ENCODE data around the gene ZNF516.

Gene ZNF516

DNA sequence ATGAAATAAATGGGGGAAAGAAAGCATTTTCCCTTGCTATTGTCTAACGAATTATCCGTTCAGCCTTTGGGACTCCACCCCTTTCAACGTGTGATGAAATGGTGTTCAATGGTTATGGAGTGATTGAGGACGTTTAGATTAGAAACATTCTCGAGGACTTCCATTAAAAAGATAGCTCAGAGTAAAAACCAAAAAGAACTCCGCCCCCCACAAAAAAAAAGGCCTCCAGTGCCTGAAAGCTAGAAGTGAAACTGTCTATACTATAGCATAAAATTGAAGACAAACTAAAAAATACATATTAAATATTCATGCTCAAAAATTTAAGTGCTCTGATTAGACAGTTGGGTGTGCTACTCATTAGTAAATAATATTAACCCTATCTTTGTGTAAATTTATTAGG lies 3.0 kb upstream of the ZNF516 start:
- Histone ChIP-seq H3K36me3 (ENCODE audit: low read depth) (no peaks in the 10 kb centered on the region), H3K4me1 (ENCODE audit: insufficient read depth, poor library complexity, severe bottlenecking) (no peaks in the 10 kb centered on the region), H3K27me3 (ENCODE audit: insufficient read depth, poor library complexity, severe bottlenecking) (no peaks in the 10 kb centered on the region), H3K9me3 (ENCODE audit: severe bottlenecking) (no peaks in the 10 kb centered on the region), H3K4me3 (ENCODE audit: severe bottlenecking) (no peak overlapping the region), H3K27ac (ENCODE audit: poor library complexity, severe bottlenecking) (no peak overlapping the region)
- DNase-seq (ENCODE audit: low spot score) (no peak), ATAC-seq (ENCODE audit: low read depth) (no peak)
- TF ChIP-seq, protein P1, sequence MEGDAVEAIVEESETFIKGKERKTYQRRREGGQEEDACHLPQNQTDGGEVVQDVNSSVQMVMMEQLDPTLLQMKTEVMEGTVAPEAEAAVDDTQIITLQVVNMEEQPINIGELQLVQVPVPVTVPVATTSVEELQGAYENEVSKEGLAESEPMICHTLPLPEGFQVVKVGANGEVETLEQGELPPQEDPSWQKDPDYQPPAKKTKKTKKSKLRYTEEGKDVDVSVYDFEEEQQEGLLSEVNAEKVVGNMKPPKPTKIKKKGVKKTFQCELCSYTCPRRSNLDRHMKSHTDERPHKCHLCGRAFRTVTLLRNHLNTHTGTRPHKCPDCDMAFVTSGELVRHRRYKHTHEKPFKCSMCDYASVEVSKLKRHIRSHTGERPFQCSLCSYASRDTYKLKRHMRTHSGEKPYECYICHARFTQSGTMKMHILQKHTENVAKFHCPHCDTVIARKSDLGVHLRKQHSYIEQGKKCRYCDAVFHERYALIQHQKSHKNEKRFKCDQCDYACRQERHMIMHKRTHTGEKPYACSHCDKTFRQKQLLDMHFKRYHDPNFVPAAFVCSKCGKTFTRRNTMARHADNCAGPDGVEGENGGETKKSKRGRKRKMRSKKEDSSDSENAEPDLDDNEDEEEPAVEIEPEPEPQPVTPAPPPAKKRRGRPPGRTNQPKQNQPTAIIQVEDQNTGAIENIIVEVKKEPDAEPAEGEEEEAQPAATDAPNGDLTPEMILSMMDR (IDR thresholded peaks at IDR 0.05; ENCODE audit: poor library complexity, severe bottlenecking), result no peak

DNA sequence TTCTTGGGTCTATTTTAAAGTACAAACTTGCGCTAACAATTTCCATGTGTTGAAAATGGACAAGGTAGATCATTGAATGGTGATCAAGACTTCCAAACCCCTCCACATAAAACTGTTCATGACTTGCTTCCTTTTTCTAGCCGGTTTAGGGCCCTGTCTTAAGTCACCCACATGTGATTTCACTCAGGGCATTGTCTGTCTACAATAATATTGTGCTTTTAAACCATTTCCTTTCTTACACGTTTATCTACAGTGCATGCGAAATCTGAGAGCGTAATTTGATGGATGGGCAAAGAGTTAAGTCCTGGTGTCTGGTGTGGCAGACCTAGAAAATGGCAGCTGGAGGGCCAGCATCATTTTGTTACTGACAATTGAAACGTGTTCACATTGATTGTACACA lies 2.0 kb upstream of the ZNF516 start:
- Histone ChIP-seq H3K4me3 (ENCODE audit: severe bottlenecking) (no peak overlapping the region), H3K27ac (ENCODE audit: poor library complexity, severe bottlenecking) (no peak overlapping the region), H3K27me3 (ENCODE audit: insufficient read depth, poor library complexity, severe bottlenecking) (no peaks in the 10 kb centered on the region), H3K9me3 (ENCODE audit: severe bottlenecking) (no peaks in the 10 kb centered on the region), H3K36me3 (ENCODE audit: low read depth) (no peaks in the 10 kb centered on the region), H3K4me1 (ENCODE audit: insufficient read depth, poor library complexity, severe bottlenecking) (no peaks in the 10 kb centered on the region)
- ATAC-seq (ENCODE audit: low read depth) (no peak), DNase-seq (ENCODE audit: low spot score) (no peak)
- TF ChIP-seq, protein P1 (IDR thresholded peaks at IDR 0.05; ENCODE audit: poor library complexity, severe bottlenecking), result no peak

DNA sequence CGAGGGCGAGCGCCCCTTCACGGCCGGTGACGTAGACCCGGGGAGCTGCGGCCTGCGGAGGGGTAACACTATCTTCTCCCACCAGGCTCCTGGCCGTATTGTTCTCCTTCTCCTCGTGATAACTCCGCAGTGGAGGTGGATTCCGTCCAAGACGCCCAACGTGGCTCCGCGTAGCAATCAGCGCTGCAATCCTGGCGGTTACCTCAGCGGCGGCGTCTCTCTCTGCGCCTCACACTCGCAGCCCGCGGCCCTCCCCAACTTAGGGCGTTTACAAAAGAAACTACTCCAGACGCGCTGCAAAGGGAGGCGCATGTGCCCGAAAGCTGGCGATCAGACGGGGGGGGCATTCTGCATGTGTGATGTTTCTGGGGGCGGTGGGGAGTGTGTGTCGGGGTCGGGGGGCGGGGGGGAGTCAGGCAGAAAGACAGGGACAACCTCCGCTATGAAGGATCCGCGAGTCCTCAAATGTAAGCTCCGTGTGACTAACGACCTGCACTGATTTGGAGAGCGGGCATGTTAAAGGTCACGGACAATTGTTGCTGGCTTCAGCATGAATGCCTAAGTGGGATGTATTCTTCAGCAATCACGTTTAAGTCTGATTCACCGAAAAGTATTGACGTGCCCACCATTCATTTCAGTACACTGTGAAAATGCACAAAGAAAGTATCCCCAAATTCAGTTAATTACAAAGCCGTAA lies 1.3 kb upstream of the ZNF516 start:
- Histone ChIP-seq H3K4me3 (ENCODE audit: severe bottlenecking) (peak overlapping the region; percentile 76), H3K4me1 (ENCODE audit: insufficient read depth, poor library complexity, severe bottlenecking) (no peaks in the 10 kb centered on the region), H3K9me3 (ENCODE audit: severe bottlenecking) (no peaks in the 10 kb centered on the region), H3K36me3 (ENCODE audit: low read depth) (no peaks in the 10 kb centered on the region), H3K27ac (ENCODE audit: poor library complexity, severe bottlenecking) (no peak overlapping the region), H3K27me3 (ENCODE audit: insufficient read depth, poor library complexity, severe bottlenecking) (no peaks in the 10 kb centered on the region)
- TF ChIP-seq, protein P1 (IDR thresholded peaks at IDR 0.05; ENCODE audit: poor library complexity, severe bottlenecking), result no peak
- DNase-seq (ENCODE audit: low spot score) (no peak), ATAC-seq (ENCODE audit: low read depth) (no peak)

DNA sequence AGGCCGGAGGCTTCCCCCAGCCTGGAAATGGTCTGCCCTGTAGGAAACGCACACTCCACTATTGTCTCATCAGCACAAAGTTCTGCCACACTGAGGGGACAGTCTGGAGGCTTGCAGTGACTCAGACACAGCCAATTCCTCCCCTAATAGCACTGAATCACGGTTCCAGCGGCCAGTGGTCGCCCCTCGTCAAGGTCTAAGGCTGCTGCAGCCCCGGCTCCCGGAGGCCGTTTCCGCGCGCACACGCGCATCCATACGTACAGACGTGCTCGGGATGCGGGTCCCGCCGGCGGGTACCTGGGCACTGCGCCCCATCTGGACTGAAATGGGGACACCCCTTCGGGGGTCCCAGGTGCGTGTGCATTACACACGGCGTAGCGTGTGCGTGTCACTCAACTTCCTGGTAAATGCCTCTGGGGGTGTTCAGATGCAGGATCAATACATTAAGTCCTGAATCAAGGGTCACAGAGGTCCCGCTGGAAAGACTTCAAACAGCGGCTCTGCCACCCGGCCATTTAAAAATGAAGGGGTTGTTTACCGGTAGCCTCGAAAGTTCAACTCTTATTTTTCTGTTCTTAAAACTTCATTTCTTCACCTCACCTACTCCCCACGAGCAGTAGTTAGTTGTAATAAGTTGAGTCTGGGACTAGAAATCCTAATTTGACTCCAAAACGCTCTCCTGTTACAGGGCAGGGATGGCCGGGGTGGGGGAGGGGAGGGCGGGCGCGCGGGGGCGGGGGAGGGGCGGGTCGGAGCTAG lies 572 bp upstream of the ZNF516 start:
- Histone ChIP-seq H3K4me1 (ENCODE audit: insufficient read depth, poor library complexity, severe bottlenecking) (no peaks in the 10 kb centered on the region), H3K27ac (ENCODE audit: poor library complexity, severe bottlenecking) (no peak overlapping the region), H3K4me3 (ENCODE audit: severe bottlenecking) (peak overlapping the region; percentile 76), H3K36me3 (ENCODE audit: low read depth) (no peaks in the 10 kb centered on the region), H3K27me3 (ENCODE audit: insufficient read depth, poor library complexity, severe bottlenecking) (no peaks in the 10 kb centered on the region), H3K9me3 (ENCODE audit: severe bottlenecking) (no peaks in the 10 kb centered on the region)
- ATAC-seq (ENCODE audit: low read depth) (no peak; the same call in 2 of the 3 replicates), DNase-seq (ENCODE audit: low spot score) (no peak)
- TF ChIP-seq, protein P1 (IDR thresholded peaks at IDR 0.05; ENCODE audit: poor library complexity, severe bottlenecking), result no peak

Measured in RWPE2 (cell line).